Measurements from ENCODE around the gene GDF15.

Gene GDF15

GRCh38 chr19:18428173-18428786 is 42.3 kb downstream of the GDF15 start:
- Mint-ChIP-seq H3K27me3 (no peaks in the 10 kb centered on the region), H3K27ac (no peak overlapping the region), H3K36me3 (no peaks in the 10 kb centered on the region), H3K4me3 (no peak overlapping the region), H3K9me3 (no peaks in the 10 kb centered on the region), H3K4me1 (peaks cover 11% of the 10 kb centered on the region)

DNA sequence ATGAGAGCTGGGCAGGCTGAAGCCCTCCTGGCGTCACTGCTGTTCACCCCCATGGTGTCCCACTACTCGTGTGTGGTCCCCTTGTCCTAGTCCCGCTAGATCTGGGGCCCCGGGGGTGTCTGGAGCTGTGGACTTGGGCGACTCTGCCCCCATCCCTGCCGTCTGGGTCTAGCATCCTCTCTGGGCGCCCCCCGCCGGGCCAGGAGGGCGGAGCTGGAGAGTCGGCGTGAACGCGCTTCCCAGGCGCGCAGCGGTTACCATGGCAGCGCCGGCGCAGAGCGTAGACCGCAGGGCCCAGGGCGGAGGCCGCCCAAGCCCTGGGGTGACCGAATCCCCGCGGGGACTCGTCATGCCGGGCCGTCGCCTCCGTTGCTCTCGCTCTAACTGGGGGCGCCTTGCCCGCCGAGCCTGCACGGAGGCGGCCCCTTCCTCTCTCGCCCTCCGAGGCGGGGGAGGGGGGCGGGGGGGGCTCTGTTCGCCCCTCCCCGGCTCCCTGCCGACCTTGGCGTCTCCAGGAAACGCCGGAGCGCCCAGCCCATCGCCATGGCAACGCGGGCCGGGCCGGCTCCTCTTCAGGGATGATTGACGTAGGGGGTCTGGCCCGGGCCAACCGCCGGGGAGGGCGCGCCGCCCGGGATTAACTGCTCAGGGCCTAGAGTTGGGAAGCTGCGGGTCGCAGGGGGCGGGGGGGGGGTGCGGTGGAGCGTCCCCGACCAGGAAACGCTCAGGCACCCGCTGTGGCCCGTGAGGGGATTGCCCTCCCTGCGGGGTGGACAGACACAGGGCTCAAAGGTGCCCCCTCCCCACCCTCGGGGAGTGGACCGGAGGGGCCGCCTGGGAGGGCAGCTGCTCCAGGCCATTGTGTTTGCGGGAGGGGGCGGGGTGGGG is 43.1 kb downstream of the GDF15 start:
- peaks cover 10% of the 10 kb centered on the region for H3K4me1 Mint-ChIP-seq
- H3K27me3 Mint-ChIP-seq = no peaks in the 10 kb centered on the region
- H3K9me3 Mint-ChIP-seq = no peaks in the 10 kb centered on the region
- no peaks in the 10 kb centered on the region for H3K36me3 Mint-ChIP-seq
- no peak overlapping the region for H3K27ac Mint-ChIP-seq
- peak overlapping the region; percentile 59 for H3K4me3 Mint-ChIP-seq

GRCh38 chr19:18429717-18430416 is 43.9 kb downstream of the GDF15 start:
- no peaks in the 10 kb centered on the region for H3K27me3 Mint-ChIP-seq
- no peaks in the 10 kb centered on the region for H3K36me3 Mint-ChIP-seq
- H3K27ac Mint-ChIP-seq = no peak overlapping the region
- H3K4me1 Mint-ChIP-seq = peaks cover 10% of the 10 kb centered on the region
- H3K4me3 Mint-ChIP-seq = peak overlapping the region; percentile 61
- no peaks in the 10 kb centered on the region for H3K9me3 Mint-ChIP-seq

DNA sequence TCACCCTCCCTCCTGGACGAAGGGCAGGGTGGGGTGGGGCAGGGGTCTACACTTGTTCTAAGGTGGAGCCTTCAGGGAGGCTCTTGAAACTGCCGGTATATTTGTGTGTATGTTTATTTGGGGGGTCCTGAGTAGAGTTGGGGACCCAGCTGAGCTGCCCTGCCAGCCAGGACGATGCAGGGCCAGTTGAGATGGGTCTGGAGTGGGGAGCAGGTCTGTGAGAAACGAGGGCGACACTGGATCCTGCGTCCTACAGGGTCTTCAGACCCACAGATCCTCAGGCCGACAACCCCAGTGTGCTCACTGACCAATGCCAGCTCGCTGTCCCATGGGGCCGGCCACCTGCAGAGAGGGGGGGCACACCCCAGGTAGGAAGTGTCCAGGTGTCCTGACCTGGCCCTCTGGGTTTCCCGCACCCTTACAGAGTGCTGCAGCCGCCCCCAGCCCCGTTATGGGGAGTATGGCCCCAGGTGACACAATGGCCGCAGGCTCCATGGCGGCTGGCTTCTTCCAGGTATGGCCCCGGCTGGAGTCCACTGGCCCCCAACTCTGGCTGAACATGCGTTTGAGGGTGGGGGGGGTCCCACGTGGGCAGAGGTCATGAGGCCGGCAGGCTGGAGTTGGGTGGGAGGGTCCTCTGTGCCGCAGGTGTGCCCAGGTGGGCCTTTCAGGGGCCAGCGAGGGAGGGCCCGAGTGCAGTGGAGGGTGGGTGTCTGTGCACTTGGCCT is 44.6 kb downstream of the GDF15 start:
- Mint-ChIP-seq H3K36me3 (no peaks in the 10 kb centered on the region), H3K4me1 (peaks cover 9% of the 10 kb centered on the region), H3K27ac (no peak overlapping the region), H3K4me3 (peak overlapping the region; percentile 30), H3K9me3 (no peaks in the 10 kb centered on the region), H3K27me3 (no peaks in the 10 kb centered on the region)

DNA sequence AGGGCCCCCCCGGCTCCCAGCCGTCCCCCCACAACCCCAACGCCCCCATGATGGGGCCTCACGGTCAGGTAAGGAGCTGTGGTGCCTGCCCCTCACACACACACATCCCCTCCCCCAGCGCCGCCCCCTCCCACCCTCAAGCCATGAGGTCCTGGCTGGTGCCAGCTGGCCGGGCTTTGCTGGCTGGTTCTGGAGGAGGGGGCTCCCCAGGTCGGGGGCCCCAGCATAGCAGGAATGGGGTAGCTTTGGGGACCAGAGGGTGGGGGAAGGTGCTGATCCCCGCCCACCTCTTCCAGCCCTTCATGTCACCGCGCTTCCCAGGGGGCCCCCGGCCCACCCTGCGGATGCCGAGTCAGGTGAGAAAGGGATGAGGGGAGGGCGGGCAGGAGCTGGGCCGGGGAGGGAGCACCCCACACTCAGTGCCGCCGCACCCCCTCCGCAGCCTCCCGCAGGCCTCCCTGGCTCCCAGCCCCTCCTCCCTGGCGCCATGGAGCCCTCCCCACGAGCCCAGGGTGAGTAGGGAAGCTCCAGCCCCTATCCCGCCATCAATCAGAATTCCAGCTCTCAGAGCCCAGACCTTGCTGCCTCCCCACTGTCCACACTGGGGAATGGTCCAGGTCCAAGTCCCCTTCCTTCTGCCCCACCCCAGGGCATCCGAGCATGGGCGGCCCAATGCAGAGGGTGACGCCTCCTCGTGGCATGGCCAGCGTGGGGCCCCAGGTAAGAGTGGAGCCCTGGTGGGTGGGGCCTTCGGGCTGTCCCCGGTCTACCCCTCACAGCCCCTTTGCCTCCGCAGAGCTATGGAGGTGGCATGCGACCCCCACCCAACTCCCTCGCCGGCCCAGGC is 45.6 kb downstream of the GDF15 start:
- Mint-ChIP-seq H3K27ac (no peak overlapping the region), H3K4me1 (peaks cover 12% of the 10 kb centered on the region), H3K9me3 (no peaks in the 10 kb centered on the region), H3K4me3 (no peak overlapping the region), H3K27me3 (no peaks in the 10 kb centered on the region), H3K36me3 (no peaks in the 10 kb centered on the region)

DNA sequence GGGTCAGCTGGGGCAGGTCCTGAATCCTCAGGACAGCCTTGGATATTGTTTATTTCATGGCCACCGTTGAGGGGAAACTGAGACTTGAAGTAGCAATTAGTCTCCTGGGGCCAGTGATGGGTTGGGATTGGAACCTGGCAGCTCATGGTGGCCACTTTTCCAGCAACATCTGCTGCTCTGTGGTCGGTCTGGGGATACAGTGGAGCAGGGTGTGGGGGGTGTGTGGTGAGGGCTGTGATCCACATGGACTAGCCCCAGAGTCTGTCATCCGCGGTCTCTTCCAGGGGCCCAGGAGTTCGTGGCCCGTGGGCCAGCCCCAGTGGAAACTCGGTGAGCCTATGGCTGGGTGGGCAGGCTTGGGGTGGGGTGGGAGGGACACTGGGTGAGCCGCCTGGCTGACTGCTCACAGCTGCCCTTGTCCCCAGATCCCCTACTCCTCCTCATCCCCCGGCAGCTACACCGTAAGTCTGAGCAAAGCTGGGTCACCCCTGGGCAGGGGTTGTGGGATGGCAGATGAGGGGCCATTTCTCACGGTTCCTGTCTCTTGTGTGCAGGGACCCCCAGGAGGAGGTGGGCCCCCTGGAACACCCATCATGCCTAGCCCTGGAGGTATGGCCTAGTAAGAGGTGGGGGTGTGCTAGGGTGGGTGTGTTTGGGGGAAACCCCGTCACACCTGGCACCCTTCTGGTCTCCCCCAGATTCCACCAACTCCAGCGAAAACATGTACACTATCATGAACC is 46.5 kb downstream of the GDF15 start:
- Mint-ChIP-seq H3K4me3 (peak overlapping the region; percentile 77), H3K4me1 (peaks cover 12% of the 10 kb centered on the region), H3K9me3 (no peaks in the 10 kb centered on the region), H3K36me3 (no peaks in the 10 kb centered on the region), H3K27ac (peak overlapping the region; percentile 65), H3K27me3 (no peaks in the 10 kb centered on the region)

GRCh38 chr19:18433015-18433691 is 47.2 kb downstream of the GDF15 start:
- Mint-ChIP-seq H3K27me3 (no peaks in the 10 kb centered on the region), H3K36me3 (no peaks in the 10 kb centered on the region), H3K4me3 (peak overlapping the region; percentile 77), H3K9me3 (no peaks in the 10 kb centered on the region), H3K27ac (peak overlapping the region; percentile 65), H3K4me1 (peaks cover 12% of the 10 kb centered on the region)

DNA sequence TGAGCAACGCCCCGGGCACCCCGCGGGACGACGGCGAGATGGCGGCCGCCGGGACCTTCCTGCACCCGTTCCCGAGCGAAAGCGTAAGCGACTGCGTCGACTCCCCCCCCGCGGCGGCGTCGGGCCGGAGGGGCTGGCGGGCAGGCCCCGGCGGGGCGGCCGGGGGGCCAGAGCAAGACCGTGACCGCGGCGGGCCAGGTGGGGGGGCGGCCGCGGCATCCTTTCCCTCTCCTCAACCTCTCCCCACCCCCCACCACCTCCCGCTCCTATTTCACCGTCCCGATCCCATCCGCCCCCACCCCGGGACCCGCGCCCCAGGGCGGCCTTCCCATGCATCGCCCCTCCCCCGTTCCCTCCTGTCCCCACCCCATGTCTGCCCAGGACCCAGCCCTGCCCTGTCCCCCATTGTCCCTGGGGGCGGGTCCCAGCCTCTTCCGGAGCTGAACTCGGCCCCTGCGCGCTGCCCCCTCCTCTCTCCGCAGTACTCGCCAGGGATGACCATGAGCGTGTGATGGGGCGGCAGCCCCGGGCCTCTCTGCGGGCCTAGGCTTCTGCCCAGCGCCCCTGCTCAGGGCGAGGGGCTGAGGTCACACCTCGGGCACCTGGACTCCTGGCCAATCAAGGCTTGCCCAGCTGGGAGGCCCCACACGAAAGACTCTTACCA is 47.9 kb downstream of the GDF15 start:
- no peak overlapping the region for H3K27ac Mint-ChIP-seq
- H3K4me1 Mint-ChIP-seq = peaks cover 12% of the 10 kb centered on the region
- H3K4me3 Mint-ChIP-seq = peak overlapping the region; percentile 59
- no peaks in the 10 kb centered on the region for H3K9me3 Mint-ChIP-seq
- H3K27me3 Mint-ChIP-seq = no peaks in the 10 kb centered on the region
- no peaks in the 10 kb centered on the region for H3K36me3 Mint-ChIP-seq

GRCh38 chr19:18434411-18435175 is 48.6 kb downstream of the GDF15 start:
- peak overlapping the region; percentile 59 for H3K4me3 Mint-ChIP-seq
- H3K4me1 Mint-ChIP-seq = peaks cover 12% of the 10 kb centered on the region
- no peaks in the 10 kb centered on the region for H3K36me3 Mint-ChIP-seq
- no peaks in the 10 kb centered on the region for H3K9me3 Mint-ChIP-seq
- no peaks in the 10 kb centered on the region for H3K27me3 Mint-ChIP-seq
- H3K27ac Mint-ChIP-seq = no peak overlapping the region

GRCh38 chr19:18435178-18435841 is 49.4 kb downstream of the GDF15 start:
- no peaks in the 10 kb centered on the region for H3K27me3 Mint-ChIP-seq

DNA sequence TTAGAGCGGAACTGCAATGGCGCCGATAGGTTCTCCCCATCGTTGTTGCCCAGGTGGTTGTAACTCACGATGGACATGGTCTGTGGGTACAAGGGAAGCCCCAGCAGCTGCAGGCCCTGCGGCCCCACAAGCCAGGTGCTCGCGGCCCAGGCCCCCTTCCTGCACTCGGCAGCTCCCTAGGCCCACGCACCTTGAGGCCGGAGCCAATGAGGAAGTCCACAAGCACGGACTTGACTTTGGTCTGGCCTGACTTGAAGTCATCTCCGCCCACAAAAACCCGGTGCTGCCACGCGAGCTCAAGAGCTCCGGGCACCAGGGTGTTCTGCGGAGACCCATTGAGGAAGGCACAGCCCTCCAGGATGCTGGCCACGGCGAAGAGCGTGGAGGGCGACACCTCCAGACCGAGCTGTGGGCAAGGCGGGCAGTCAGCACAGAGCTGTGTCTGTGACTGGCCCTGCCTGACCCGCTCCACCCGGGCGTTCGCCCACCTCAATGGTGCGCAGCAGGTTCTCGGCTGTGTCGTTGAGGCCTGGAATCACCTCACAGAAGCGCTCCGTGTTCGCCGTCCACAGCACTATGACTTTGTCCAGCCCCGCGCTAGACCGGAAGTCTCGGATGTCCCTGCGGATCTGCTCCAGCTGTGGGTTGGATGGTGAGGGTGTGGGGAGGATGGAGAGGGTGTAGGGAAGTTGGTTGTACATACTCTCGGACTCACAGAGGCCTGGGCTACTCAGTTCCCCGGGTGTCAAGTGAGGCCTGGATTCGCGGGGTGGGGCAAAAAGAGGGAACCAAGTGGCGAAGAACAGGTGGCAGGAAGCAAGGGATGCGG is 50.1 kb downstream of the GDF15 start:
- Mint-ChIP-seq H3K27ac (no peak overlapping the region), H3K4me3 (peak overlapping the region; percentile 52), H3K4me1 (peaks cover 15% of the 10 kb centered on the region), H3K27me3 (no peaks in the 10 kb centered on the region), H3K36me3 (no peaks in the 10 kb centered on the region), H3K9me3 (no peaks in the 10 kb centered on the region)

More at GRCh38 chr19:18435178-18435841, 49.4 kb downstream of the GDF15 start:
- Mint-ChIP-seq H3K4me3 (no peak overlapping the region), H3K36me3 (no peaks in the 10 kb centered on the region), H3K9me3 (no peaks in the 10 kb centered on the region), H3K27ac (no peak overlapping the region), H3K4me1 (peaks cover 12% of the 10 kb centered on the region)
